ENCODE results near the gene KCNJ12. TPM values are rescaled to one million over a fixed set of nuclear protein-coding genes. Genes with fewer than 3 reads are reported as not detected.

The KCNJ12 gene
- total RNA-seq, 1 experiment from 2014 or later = 5.8 TPM

DNA sequence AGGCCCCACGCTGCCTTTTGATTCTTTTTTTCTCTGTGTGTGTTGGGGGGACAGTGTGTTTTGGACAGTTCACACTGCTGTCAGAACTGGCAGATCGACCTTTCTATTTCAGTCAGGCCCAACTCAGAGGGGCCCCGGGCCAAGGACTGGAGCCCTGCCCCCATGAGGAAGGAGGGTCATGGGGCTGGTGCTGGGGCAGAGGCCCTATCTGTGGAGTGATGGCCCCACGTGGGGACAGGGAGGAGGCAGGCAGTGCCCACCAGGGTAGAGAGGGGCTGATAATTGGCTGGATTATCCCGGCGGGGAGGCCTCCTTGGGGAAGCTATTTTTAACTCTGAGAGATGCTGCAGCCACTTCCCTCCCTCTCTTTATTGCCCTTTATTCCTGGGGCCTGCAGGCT, 5.7 kb upstream of the KCNJ12 start:
- H4K20me1 ChIP-seq (ENCODE audit: insufficient read depth) = no peaks in the 10 kb centered on the region
- ChIA-PET RAD21 (ENCODE audit: low non-redundant PET in 1 of 2, low total read pairs in 2 of 2, uncharacterized antibody in 2 of 2, unreplicated experiment in 2 of 2) (no interaction called here), CTCF (no interaction called here), POLR2A (no interaction called here)
- no peak overlapping the region for H3K27ac ChIP-seq (ENCODE audit: low read depth, low read length)
- no peak for DNase-seq (ENCODE audit: low read depth, low spot score)
- BruUV-seq (replicated peaks) = no TSS peak
- H3K79me2 ChIP-seq (ENCODE audit: insufficient read depth, low read length) = no peaks in the 10 kb centered on the region
- H2AFZ ChIP-seq (ENCODE audit: low read depth, low read length, poor library complexity, severe bottlenecking) = no peak overlapping the region
- H3K4me1 ChIP-seq (ENCODE audit: control insufficient read depth in 1 of 2, insufficient read depth in 2 of 2, low read length in 2 of 2) = peaks cover 0 to 14% of the 10 kb centered on the region in 2 experiments; a peak in 1 of 4 replicates
- no peak overlapping the region for H3K4me3 ChIP-seq (replicated peaks in 1 of 2; ENCODE audit: low read depth in 1 of 2, low read length in 2 of 2)
- no peaks in the 10 kb centered on the region for H3K27me3 ChIP-seq (ENCODE audit: insufficient read depth, low read length)
- H3K9me3 ChIP-seq (ENCODE audit: control insufficient read depth in 1 of 2, insufficient read depth in 1 of 2, low read depth in 1 of 2, low read length in 2 of 2) = no peaks in the 10 kb centered on the region
- H3K9ac ChIP-seq (ENCODE audit: low read length) = no peak overlapping the region
- no peak for ATAC-seq
- no peaks in the 10 kb centered on the region for H3K36me3 ChIP-seq (ENCODE audit: control insufficient read depth in 1 of 2, insufficient read depth in 2 of 2, low read length in 2 of 2)
- TF ChIP-seq EGR1 (IDR thresholded peaks at IDR 0.05; ENCODE audit: low read depth) (no peak), SP1 (IDR thresholded peaks at IDR 0.05; ENCODE audit: low read depth) (no peak), TCF7L2 (IDR thresholded peaks at IDR 0.05; ENCODE audit: borderline replicate concordance, extremely low read depth, insufficient read depth, insufficient read length) (no peak), POLR2AphosphoS5 (IDR thresholded peaks at IDR 0.05; ENCODE audit: low read depth, low read length) (no peak), ELF1 (IDR thresholded peaks at IDR 0.05; ENCODE audit: borderline replicate concordance, low read depth) (no peak), ZFX (IDR thresholded peaks at IDR 0.05) (no peak), CBX3 (IDR thresholded peaks at IDR 0.05; ENCODE audit: low read depth) (no peak), ZNF274 (IDR thresholded peaks at IDR 0.05; ENCODE audit: low read depth, low read length) (no peak), EZH2 (IDR thresholded peaks at IDR 0.05) (no peak), SIN3A (IDR thresholded peaks at IDR 0.05; ENCODE audit: low read depth) (no peak)
- TF ChIP-seq, protein P1, sequence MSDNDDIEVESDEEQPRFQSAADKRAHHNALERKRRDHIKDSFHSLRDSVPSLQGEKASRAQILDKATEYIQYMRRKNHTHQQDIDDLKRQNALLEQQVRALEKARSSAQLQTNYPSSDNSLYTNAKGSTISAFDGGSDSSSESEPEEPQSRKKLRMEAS (IDR thresholded peaks at IDR 0.05) = no peak
- TF ChIP-seq, protein P2, sequence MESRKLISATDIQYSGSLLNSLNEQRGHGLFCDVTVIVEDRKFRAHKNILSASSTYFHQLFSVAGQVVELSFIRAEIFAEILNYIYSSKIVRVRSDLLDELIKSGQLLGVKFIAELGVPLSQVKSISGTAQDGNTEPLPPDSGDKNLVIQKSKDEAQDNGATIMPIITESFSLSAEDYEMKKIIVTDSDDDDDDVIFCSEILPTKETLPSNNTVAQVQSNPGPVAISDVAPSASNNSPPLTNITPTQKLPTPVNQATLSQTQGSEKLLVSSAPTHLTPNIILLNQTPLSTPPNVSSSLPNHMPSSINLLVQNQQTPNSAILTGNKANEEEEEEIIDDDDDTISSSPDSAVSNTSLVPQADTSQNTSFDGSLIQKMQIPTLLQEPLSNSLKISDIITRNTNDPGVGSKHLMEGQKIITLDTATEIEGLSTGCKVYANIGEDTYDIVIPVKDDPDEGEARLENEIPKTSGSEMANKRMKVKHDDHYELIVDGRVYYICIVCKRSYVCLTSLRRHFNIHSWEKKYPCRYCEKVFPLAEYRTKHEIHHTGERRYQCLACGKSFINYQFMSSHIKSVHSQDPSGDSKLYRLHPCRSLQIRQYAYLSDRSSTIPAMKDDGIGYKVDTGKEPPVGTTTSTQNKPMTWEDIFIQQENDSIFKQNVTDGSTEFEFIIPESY (IDR thresholded peaks at IDR 0.05; ENCODE audit: extremely low read depth, insufficient replicate concordance, low read length) = no peak
- H3K4me2 ChIP-seq (ENCODE audit: low read length) = no peak overlapping the region
- intact Hi-C loops (cut with micrococcal nuclease) = no loop called here
- no peaks in the 10 kb centered on the region for H3K9me2 ChIP-seq (ENCODE audit: insufficient read depth)

All from HCT116 (cell line).